Measurements from ENCODE around the gene FAM131B.

The FAM131B gene

DNA sequence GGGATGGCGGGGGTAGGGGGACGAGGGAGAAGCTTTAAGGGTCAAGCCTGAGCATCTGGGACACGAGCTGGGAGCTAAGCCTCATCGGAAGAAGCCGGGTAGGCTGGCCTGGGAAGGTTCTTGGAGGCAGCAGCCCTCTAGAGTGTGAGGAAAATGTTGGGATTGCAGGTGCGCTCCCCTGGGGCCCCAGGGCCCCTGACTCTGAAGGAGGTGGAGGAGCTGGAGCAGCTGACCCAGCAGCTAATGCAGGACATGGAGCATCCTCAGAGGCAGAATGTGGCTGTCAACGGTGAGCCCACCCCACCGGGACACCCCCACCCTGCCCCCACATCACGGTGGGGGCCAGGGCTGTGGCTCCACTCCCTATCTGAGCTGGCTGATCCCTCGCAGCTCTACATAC, 25.5 kb upstream of the FAM131B start:
- ChIA-PET CTCF (no interaction called here), POLR2A (no interaction called here)
- TF ChIP-seq LEF1 (IDR thresholded peaks at IDR 0.05; ENCODE audit: borderline replicate concordance) = no peak
- no peak for TF ChIP-seq FOXK2 (IDR thresholded peaks at IDR 0.05)
- no peak for TF ChIP-seq FOXM1 (IDR thresholded peaks at IDR 0.05; ENCODE audit: borderline replicate concordance)
- no peak for TF ChIP-seq HDGF (IDR thresholded peaks at IDR 0.05; ENCODE audit: borderline replicate concordance)
- TF ChIP-seq L3MBTL2 (conservative IDR thresholded peaks at IDR 0.05) = no peak
- TF ChIP-seq NFRKB (IDR thresholded peaks at IDR 0.05) = no peak
- TF ChIP-seq ARNT (IDR thresholded peaks at IDR 0.05) = no peak
- no peak for TF ChIP-seq TARDBP (IDR thresholded peaks at IDR 0.05)
- no peak for DNase-seq (ENCODE audit: extremely low spot score)

DNA sequence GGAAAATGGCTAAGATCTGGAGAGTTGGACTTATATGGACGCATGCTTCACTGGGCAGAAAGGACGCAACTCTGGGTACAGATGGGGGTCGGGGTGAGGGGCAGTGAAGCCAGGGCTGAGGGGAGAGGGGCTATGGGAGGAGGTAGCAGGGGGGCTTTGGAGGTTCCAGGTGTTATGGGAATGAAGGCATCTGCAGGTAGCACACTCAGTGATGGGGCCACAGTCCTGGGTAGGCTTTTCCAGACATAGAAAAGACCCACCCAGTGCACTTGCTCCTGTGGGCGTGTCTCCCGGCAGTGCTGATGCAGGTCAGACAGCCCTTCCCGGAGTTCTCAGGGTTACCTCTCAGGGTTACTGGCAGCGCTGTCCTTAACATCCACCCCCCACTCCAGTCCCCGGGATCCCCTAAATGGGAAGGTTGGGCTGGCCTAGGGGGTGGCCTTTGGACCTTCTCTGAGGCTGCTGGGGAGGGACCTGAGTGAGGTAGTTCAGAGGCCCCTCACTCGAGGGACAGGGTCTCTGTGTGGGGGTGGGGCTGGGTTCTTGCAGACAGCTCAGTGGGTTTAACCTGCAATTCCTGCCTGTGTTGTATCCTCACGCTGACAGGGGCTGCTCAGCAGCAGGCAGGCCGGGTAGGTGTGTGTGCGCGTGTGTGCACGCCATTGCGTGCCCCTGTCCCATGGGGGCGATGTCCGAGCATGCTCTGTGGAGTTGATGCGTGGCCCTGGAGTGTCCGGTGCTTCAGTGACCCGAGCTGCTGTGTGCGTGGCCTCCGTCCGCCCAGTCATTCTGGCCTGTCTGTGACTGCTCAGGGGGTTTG, 24.9 kb upstream of the FAM131B start:
- POLR2A ChIA-PET = no interaction called here
- DNase-seq (ENCODE audit: extremely low spot score) = no peak
- TF ChIP-seq TARDBP (IDR thresholded peaks at IDR 0.05) (no peak), BHLHE40 (IDR thresholded peaks at IDR 0.05; ENCODE audit: borderline replicate concordance) (no peak), CTBP1 (IDR thresholded peaks at IDR 0.05; ENCODE audit: borderline replicate concordance) (no peak), LEF1 (IDR thresholded peaks at IDR 0.05; ENCODE audit: borderline replicate concordance) (no peak), SUZ12 (IDR thresholded peaks at IDR 0.05) (no peak), ELF4 (IDR thresholded peaks at IDR 0.05) (no peak), NFRKB (IDR thresholded peaks at IDR 0.05) (no peak)
- TF ChIP-seq, protein P1, sequence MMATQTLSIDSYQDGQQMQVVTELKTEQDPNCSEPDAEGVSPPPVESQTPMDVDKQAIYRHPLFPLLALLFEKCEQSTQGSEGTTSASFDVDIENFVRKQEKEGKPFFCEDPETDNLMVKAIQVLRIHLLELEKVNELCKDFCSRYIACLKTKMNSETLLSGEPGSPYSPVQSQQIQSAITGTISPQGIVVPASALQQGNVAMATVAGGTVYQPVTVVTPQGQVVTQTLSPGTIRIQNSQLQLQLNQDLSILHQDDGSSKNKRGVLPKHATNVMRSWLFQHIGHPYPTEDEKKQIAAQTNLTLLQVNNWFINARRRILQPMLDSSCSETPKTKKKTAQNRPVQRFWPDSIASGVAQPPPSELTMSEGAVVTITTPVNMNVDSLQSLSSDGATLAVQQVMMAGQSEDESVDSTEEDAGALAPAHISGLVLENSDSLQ (IDR thresholded peaks at IDR 0.05) = no peak
- CTCF ChIA-PET = no interaction called here

DNA sequence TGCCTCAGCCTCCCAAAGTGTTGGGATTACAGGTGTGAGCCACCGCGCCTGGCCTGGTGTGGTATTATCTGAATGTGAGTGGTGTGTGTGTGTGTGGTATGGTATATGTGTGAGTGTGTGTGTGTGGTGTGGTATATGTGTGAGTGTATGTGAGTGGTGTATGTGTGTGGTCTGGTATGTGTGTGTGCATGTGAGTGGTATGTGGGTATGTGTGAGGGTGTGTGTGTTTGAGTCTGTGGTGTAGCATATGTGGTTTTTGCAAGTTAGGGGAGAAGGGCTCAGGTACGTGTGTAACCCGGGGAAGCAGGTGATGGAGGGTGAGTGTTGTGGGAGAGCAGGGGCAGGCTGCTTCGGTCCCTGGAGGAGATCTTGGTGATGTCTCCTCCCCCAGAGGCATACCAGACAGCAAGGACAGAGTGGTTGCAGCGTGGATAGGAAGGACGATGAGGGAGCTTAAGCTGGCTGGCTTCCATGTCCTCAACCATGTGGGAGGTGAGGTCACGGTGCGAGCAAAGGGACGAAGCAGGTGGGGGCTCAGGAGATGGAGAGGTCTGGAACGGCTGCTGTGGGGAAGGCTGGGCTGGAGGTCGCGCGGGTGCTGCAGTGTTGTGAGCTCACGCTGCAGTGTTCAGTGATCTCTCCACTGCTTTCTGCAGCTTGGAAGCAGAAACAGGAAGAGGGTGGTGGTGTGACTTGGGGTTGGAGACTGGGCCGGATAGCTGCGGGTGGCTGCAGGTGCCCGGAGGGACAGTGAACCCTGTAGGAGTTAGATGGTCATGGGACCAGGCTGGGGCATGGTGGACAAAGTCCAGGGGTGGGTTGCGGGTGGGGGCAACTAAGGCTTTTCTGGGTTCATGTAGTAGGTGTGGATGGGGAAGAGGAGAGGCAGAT, 23.6 kb upstream of the FAM131B start:
- POLR2A ChIA-PET = no interaction called here
- DNase-seq (ENCODE audit: extremely low spot score) = no peak
- TF ChIP-seq CTBP1 (IDR thresholded peaks at IDR 0.05; ENCODE audit: borderline replicate concordance) = no peak
- TF ChIP-seq TARDBP (IDR thresholded peaks at IDR 0.05) = peak; percentile 99
- CTCF ChIA-PET = no interaction called here

DNA sequence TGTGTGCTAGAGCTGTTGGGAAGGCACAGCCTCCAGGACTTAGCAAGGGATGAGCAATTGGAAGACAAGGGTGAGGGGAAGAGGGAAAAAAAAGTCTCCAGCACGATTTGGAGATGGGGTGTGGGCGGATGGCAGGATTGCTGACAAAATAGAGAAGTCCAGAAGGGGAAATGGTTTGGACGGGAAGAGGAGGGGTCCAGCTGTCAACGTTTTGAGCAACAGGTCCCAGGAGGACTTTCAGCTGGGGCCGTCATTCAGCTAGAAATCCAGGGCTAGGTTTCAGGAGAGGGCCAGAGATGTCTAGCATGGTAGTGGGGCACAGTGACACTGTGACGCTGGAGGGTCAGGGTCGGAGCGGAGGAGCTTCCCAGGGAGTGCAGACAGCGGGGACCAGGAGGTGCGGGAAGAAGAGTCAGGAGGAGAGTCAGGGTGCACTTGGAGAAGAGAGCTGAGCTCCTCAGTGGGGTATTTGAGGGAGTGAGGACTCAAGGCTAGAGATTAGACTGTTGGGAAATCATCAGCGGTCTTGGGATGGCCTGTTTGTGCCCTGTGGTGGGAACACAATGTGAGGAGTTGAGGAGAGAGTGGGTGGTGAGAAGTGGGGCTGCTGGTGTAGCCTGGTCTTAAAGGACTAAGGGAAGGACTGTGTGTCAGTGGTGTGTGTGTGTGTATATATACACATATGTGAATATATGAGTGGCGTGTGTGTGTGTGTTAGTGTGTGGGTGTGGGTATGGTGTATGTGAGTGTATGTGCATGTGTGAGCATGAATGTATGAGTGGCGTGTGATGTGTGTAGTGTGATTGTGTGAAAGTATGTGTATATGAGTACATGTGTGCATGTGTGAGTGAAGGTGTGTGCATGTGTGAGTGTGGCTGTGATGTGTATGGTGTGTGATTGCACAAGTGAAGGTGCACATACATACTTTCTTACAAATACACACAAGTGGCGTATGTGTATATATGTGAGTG, 22.4 kb upstream of the FAM131B start:
- TF ChIP-seq ELF4 (IDR thresholded peaks at IDR 0.05) = no peak
- TF ChIP-seq TARDBP (IDR thresholded peaks at IDR 0.05) = peak; percentile 95
- TF ChIP-seq CTBP1 (IDR thresholded peaks at IDR 0.05; ENCODE audit: borderline replicate concordance) = no peak
- ChIA-PET POLR2A (interaction anchor here (1.0 to 1.8 kb wide), 4 partner anchors 7 to 97 kb away, joined by 3 to 6 read pairs (median 3); partner anchors contain the start of gene CASP2), CTCF (interaction anchor here (1.1 to 1.2 kb wide), 2 partner anchors 13 to 40 kb away, joined by 3 to 5 read pairs; no protein-coding TSS in a partner anchor)
- DNase-seq (ENCODE audit: extremely low spot score) = no peak

DNA sequence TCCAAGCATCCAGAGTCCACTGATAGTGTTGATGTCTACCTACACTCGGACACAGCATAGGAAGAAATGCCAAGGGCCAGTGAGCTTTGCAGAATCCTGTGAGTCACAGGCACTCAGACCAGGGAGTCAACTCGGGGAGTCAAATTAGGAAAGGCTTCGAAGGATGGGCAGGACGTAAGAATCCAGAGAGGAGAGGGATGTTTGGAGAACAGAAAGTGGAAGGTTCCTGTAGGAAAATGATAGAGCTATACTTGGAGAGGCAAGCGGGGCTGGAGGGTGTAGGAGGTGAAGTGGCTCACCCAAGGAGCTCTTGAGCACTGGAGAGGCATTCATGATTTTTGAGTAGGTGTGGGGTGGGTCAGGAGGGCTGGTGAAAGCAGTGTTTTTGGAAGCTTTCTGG, 21.6 kb upstream of the FAM131B start:
- TF ChIP-seq, protein P1 (IDR thresholded peaks at IDR 0.05) = no peak
- no peak for TF ChIP-seq TARDBP (IDR thresholded peaks at IDR 0.05)
- no peak for TF ChIP-seq FOXM1 (IDR thresholded peaks at IDR 0.05; ENCODE audit: borderline replicate concordance)
- no peak for TF ChIP-seq L3MBTL2 (conservative IDR thresholded peaks at IDR 0.05)
- TF ChIP-seq ZNF384 (IDR thresholded peaks at IDR 0.05) = no peak
- no peak for TF ChIP-seq BHLHE40 (IDR thresholded peaks at IDR 0.05; ENCODE audit: borderline replicate concordance)
- TF ChIP-seq SP1 (IDR thresholded peaks at IDR 0.05) = no peak
- TF ChIP-seq ELF4 (IDR thresholded peaks at IDR 0.05) = no peak
- TF ChIP-seq HDGF (IDR thresholded peaks at IDR 0.05; ENCODE audit: borderline replicate concordance) = no peak
- TF ChIP-seq FOXK2 (IDR thresholded peaks at IDR 0.05) = no peak
- TF ChIP-seq LEF1 (IDR thresholded peaks at IDR 0.05; ENCODE audit: borderline replicate concordance) = no peak
- TF ChIP-seq SUZ12 (IDR thresholded peaks at IDR 0.05) = no peak
- TF ChIP-seq NFRKB (IDR thresholded peaks at IDR 0.05) = no peak
- no peak for TF ChIP-seq ARNT (IDR thresholded peaks at IDR 0.05)
- DNase-seq (ENCODE audit: extremely low spot score) = no peak
- ChIA-PET POLR2A (interaction anchor here (1.0 to 1.8 kb wide), 4 partner anchors 8 to 96 kb away, joined by 3 to 6 read pairs (median 3); partner anchors contain the start of gene CASP2), CTCF (interaction anchor here (1.1 to 1.2 kb wide), 2 partner anchors 12 to 39 kb away, joined by 3 to 5 read pairs; no protein-coding TSS in a partner anchor)

DNA sequence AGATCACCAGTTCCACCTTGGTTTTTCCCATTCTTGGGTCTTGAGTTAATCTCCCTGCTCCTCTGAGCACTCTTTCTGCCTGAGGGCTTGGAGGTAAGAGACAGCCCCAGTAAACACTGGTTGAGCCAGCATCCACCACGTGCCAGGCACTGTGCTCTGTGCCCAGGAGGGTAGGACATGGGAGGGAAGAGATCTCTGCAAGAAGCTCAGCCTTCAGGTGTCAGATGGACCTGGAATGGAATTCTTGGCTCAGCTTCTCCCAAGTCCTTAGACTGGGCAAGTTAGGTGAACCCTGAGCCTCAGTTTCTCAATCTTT, 21.1 kb upstream of the FAM131B start:
- TF ChIP-seq HDGF (IDR thresholded peaks at IDR 0.05; ENCODE audit: borderline replicate concordance) (no peak), SUZ12 (IDR thresholded peaks at IDR 0.05) (no peak), ELF4 (IDR thresholded peaks at IDR 0.05) (no peak), TARDBP (IDR thresholded peaks at IDR 0.05) (no peak), FOXM1 (IDR thresholded peaks at IDR 0.05; ENCODE audit: borderline replicate concordance) (no peak), CTBP1 (IDR thresholded peaks at IDR 0.05; ENCODE audit: borderline replicate concordance) (no peak), SP1 (IDR thresholded peaks at IDR 0.05) (no peak), NFRKB (IDR thresholded peaks at IDR 0.05) (no peak)
- TF ChIP-seq, protein P1 (IDR thresholded peaks at IDR 0.05) = no peak
- CTCF ChIA-PET = interaction anchor here (1.1 kb wide), 1 partner anchor 11 kb away, joined by 3 read pairs; no protein-coding TSS in a partner anchor
- DNase-seq (ENCODE audit: extremely low spot score) = no peak
- POLR2A ChIA-PET = interaction anchor here (1.0 to 1.8 kb wide), 3 partner anchors 9 to 96 kb away, joined by 3 to 6 read pairs (median 3); partner anchors contain the start of gene CASP2

All from HEK293T (cell line).